ENCODE data around the gene NDUFB3.

NDUFB3 gene

DNA sequence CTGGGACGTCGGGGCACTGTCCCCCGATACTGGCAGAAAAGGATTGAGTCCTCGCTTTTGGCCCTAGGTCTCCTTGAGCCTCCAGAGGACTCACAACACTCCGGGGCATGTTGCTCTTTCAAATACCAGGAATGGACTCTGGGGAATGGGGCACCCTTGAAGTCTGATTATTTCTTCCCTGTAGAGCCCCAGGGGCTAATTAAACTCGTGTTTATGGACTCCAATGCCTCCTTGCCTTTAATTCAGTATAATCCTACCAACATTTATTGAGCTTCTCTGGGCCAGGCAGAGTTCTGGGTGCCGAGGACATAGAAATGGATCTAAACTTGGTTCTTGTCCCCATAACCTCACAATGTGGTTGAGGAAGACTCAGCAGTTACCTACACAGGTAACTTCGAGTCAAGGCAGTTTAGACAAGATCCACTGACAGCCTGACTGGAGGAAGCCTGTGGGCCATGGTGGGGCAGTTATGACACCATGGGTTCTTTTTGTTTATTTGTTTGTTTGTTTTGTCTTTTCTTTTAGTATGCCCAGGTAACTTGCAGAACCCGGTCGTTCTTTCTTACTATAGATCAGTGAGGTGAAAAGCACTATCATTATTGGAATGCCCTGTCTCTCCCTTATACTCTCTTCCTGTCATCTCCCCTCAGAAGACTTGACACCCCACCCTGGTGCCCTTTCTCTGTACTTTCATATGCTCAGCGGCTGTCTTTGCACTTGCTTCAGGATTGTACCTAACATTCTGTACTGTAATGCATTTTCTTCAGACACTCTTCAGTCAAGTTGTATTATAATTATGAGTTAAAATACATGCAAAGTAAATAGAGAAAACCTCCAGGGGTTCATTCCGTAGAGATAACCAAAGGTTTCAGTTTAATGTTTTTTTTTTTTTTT, 47.4 kb downstream of the NDUFB3 start:
- no peak for DNase-seq (ENCODE audit: low spot score)
- H3K4me1 ChIP-seq (ENCODE audit: insufficient read depth, poor library complexity, severe bottlenecking), result peaks cover 12% of the 10 kb centered on the region
- ATAC-seq (ENCODE audit: low read depth), result peak; percentile 35
- peak overlapping the region; percentile 96 for H3K27ac ChIP-seq (ENCODE audit: poor library complexity, severe bottlenecking)
- no peaks in the 10 kb centered on the region for H3K9me3 ChIP-seq (ENCODE audit: severe bottlenecking)
- peak overlapping the region; percentile 54 for H3K4me3 ChIP-seq (ENCODE audit: severe bottlenecking)
- no peaks in the 10 kb centered on the region for H3K27me3 ChIP-seq (ENCODE audit: insufficient read depth, poor library complexity, severe bottlenecking)
- no peaks in the 10 kb centered on the region for H3K36me3 ChIP-seq (ENCODE audit: low read depth)
- TF ChIP-seq, protein P1, sequence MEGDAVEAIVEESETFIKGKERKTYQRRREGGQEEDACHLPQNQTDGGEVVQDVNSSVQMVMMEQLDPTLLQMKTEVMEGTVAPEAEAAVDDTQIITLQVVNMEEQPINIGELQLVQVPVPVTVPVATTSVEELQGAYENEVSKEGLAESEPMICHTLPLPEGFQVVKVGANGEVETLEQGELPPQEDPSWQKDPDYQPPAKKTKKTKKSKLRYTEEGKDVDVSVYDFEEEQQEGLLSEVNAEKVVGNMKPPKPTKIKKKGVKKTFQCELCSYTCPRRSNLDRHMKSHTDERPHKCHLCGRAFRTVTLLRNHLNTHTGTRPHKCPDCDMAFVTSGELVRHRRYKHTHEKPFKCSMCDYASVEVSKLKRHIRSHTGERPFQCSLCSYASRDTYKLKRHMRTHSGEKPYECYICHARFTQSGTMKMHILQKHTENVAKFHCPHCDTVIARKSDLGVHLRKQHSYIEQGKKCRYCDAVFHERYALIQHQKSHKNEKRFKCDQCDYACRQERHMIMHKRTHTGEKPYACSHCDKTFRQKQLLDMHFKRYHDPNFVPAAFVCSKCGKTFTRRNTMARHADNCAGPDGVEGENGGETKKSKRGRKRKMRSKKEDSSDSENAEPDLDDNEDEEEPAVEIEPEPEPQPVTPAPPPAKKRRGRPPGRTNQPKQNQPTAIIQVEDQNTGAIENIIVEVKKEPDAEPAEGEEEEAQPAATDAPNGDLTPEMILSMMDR (IDR thresholded peaks at IDR 0.05; ENCODE audit: poor library complexity, severe bottlenecking), result no peak

DNA sequence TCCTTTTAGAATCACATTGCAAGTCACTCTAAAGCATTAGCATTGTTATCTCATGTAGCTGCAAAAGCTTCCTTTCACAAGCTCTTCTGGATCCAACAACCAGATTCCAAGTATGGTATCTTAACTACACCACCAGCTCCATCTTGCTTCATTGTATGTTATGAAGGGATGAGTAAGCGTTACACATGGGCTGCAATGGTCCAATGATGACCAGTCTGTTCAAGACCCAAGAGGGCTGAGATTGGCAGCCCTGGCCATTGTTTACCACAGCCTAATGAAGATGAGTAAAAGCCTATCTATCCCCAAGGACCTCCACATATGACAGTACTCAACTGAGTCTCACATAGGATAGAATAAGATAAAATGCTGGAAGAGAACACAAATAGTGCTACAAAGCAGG, 50.5 kb downstream of the NDUFB3 start:
- H3K9me3 ChIP-seq (ENCODE audit: severe bottlenecking), result no peaks in the 10 kb centered on the region
- H3K27me3 ChIP-seq (ENCODE audit: insufficient read depth, poor library complexity, severe bottlenecking), result no peaks in the 10 kb centered on the region
- ATAC-seq (ENCODE audit: low read depth), result no peak
- H3K4me3 ChIP-seq (ENCODE audit: severe bottlenecking), result no peak overlapping the region
- no peak for DNase-seq (ENCODE audit: low spot score)
- TF ChIP-seq, protein P1 (IDR thresholded peaks at IDR 0.05; ENCODE audit: poor library complexity, severe bottlenecking), result no peak
- H3K27ac ChIP-seq (ENCODE audit: poor library complexity, severe bottlenecking), result no peak overlapping the region
- peaks cover 33% of the 10 kb centered on the region for H3K4me1 ChIP-seq (ENCODE audit: insufficient read depth, poor library complexity, severe bottlenecking)
- H3K36me3 ChIP-seq (ENCODE audit: low read depth), result no peaks in the 10 kb centered on the region

- no peak overlapping the region for H3K4me3 ChIP-seq (ENCODE audit: severe bottlenecking)
- H3K27me3 ChIP-seq (ENCODE audit: insufficient read depth, poor library complexity, severe bottlenecking), result no peaks in the 10 kb centered on the region
- peaks cover 54% of the 10 kb centered on the region for H3K4me1 ChIP-seq (ENCODE audit: insufficient read depth, poor library complexity, severe bottlenecking)
- ATAC-seq (ENCODE audit: low read depth) (no peak; the same call in 2 of the 3 replicates), DNase-seq (ENCODE audit: low spot score) (no peak)
- H3K36me3 ChIP-seq (ENCODE audit: low read depth), result no peaks in the 10 kb centered on the region
- peak overlapping the region; percentile 59 for H3K27ac ChIP-seq (ENCODE audit: poor library complexity, severe bottlenecking)
- TF ChIP-seq, protein P1 (IDR thresholded peaks at IDR 0.05; ENCODE audit: poor library complexity, severe bottlenecking), result no peak
- no peaks in the 10 kb centered on the region for H3K9me3 ChIP-seq (ENCODE audit: severe bottlenecking)
Measured at GRCh38 chr2:201126308-201127151, 54.7 kb downstream of the NDUFB3 start.

DNA sequence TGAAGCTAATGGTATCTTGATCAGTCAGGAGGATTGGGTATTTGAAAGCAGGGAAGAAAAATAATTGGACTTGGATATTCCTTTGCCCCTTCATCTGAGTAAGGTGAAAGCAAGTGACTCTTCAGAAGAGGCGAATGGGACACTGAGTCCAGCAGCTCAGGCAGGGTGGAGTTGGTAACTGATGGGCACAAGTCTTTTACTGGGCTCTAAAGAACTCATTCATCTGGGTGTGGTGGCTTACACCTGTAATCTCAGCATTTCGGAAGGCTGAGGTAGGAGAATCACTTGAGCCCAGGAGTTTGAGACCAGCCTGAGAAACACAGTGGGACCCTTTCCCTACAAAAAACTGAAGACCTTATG, 55.3 kb downstream of the NDUFB3 start:
- ATAC-seq (ENCODE audit: low read depth) (no peak), DNase-seq (ENCODE audit: low spot score) (no peak)
- H3K4me3 ChIP-seq (ENCODE audit: severe bottlenecking), result no peak overlapping the region
- peak overlapping the region; percentile 59 for H3K27ac ChIP-seq (ENCODE audit: poor library complexity, severe bottlenecking)
- TF ChIP-seq, protein P1 (IDR thresholded peaks at IDR 0.05; ENCODE audit: poor library complexity, severe bottlenecking), result no peak
- H3K4me1 ChIP-seq (ENCODE audit: insufficient read depth, poor library complexity, severe bottlenecking), result peaks cover 54% of the 10 kb centered on the region
- no peaks in the 10 kb centered on the region for H3K36me3 ChIP-seq (ENCODE audit: low read depth)
- no peaks in the 10 kb centered on the region for H3K9me3 ChIP-seq (ENCODE audit: severe bottlenecking)
- no peaks in the 10 kb centered on the region for H3K27me3 ChIP-seq (ENCODE audit: insufficient read depth, poor library complexity, severe bottlenecking)
